ENCODE data around the gene SLC6A15.
A peak's percentile ranks its signal among the peaks of the same experiment; 100 is the strongest.

Gene SLC6A15

DNA sequence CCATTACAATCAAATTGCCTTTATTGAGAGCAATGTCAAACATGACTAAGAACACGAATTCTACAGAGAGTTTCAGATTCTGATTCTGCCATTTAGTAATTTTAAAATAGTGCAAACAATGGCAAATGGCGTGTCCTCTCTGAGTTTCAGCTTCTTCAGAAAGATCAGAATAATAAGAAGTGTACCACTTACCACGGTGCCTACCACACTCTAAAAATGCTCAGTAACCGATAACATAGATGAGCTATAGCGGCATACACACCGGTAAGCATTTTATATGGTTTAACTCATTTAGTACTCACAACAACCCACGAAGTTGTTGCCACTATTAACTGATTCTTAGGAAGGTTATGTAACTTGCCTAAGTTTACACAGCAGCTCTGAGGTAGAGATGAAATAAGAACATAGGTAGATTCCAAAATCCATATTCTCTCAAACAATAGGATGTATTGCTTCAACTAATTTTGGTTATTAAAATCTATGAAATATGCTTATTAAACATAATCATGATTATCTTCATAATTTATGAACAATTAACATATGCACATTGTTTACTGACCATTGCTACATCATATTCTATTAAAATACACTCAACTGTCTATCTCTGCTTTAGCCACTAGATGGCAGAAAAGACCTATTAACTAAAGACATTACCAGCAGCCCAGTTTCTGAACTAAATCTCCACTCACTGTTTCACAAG, 38.3 kb downstream of the SLC6A15 start:
- in situ Hi-C loops (cut with HindIII; ENCODE audit: low pct_ligation_motif_present, low sequenced_read_pairs), result no loop called here
- H3K27me3 ChIP-seq (replicated peaks), result no peaks in the 10 kb centered on the region
- TF ChIP-seq, protein P1, sequence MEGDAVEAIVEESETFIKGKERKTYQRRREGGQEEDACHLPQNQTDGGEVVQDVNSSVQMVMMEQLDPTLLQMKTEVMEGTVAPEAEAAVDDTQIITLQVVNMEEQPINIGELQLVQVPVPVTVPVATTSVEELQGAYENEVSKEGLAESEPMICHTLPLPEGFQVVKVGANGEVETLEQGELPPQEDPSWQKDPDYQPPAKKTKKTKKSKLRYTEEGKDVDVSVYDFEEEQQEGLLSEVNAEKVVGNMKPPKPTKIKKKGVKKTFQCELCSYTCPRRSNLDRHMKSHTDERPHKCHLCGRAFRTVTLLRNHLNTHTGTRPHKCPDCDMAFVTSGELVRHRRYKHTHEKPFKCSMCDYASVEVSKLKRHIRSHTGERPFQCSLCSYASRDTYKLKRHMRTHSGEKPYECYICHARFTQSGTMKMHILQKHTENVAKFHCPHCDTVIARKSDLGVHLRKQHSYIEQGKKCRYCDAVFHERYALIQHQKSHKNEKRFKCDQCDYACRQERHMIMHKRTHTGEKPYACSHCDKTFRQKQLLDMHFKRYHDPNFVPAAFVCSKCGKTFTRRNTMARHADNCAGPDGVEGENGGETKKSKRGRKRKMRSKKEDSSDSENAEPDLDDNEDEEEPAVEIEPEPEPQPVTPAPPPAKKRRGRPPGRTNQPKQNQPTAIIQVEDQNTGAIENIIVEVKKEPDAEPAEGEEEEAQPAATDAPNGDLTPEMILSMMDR (IDR thresholded peaks at IDR 0.05; ENCODE audit: low read depth, low read length, missing control alignments), result peak; percentile 42
- H3K36me3 ChIP-seq (replicated peaks), result no peaks in the 10 kb centered on the region
- H3K4me3 ChIP-seq (ENCODE audit: low read depth, low read length), result no peak overlapping the region
- no peak overlapping the region for H3K27ac ChIP-seq
- DNase-seq, result peak; percentile 16

DNA sequence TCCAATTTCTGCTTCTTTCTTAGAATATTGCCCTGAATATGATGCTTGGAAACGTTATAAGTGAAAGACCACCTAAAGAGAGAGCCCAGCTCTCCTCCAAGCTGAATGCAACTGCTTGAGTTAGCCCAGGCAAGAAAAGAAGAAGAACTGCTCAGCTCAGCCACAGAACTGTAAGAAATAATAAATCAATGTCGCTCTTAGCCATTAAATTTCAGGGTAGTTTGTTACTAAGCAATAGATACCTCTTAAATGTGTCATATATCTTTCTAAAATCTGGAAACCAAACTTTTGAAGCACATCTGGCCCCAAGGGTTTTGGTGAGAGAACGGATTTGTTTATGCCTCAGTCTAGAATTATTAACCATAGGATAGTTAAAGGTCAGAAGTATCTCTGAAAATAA, 50.4 kb downstream of the SLC6A15 start:
- TF ChIP-seq, protein P1 (IDR thresholded peaks at IDR 0.05; ENCODE audit: low read depth, low read length, missing control alignments), result no peak
- Histone ChIP-seq H3K4me3 (ENCODE audit: low read depth, low read length) (no peak overlapping the region), H3K27me3 (replicated peaks) (no peaks in the 10 kb centered on the region), H3K27ac (no peak overlapping the region), H3K36me3 (replicated peaks) (no peaks in the 10 kb centered on the region)
- in situ Hi-C loops (cut with HindIII; ENCODE audit: low pct_ligation_motif_present, low sequenced_read_pairs), result no loop called here
- no peak for DNase-seq

DNA sequence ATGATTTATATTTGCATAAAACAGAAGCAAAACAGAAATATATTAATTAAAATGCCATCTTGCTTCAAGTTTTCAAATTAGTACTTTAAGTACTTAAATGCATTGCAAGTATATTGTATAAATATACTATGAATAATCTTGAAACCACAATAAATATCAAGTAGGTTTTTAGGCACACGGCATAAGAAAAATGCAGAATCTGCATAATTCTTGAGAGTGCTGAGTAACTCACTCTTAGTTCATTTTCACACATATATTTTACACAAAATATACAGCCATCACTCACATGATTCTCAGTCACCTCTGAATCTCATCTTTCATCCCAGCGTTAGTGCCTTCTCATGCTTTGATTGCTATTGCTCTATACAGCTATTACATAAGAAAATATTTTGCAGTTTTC, 51.9 kb downstream of the SLC6A15 start:
- TF ChIP-seq, protein P1 (IDR thresholded peaks at IDR 0.05; ENCODE audit: low read depth, low read length, missing control alignments), result no peak
- in situ Hi-C loops (cut with HindIII; ENCODE audit: low pct_ligation_motif_present, low sequenced_read_pairs), result no loop called here
- Histone ChIP-seq H3K4me3 (ENCODE audit: low read depth, low read length) (no peak overlapping the region), H3K36me3 (replicated peaks) (no peaks in the 10 kb centered on the region), H3K27ac (no peak overlapping the region), H3K27me3 (replicated peaks) (no peaks in the 10 kb centered on the region)
- no peak for DNase-seq

GRCh38 chr12:84858796-84859195, 53.8 kb downstream of the SLC6A15 start:
- in situ Hi-C loops (cut with HindIII; ENCODE audit: low pct_ligation_motif_present, low sequenced_read_pairs), result no loop called here
- Histone ChIP-seq H3K4me3 (ENCODE audit: low read depth, low read length) (no peak overlapping the region), H3K27ac (no peak overlapping the region), H3K27me3 (replicated peaks) (no peaks in the 10 kb centered on the region), H3K36me3 (replicated peaks) (no peaks in the 10 kb centered on the region)
- TF ChIP-seq, protein P1 (IDR thresholded peaks at IDR 0.05; ENCODE audit: low read depth, low read length, missing control alignments), result no peak
- DNase-seq, result no peak

- TF ChIP-seq, protein P1 (IDR thresholded peaks at IDR 0.05; ENCODE audit: low read depth, low read length, missing control alignments), result no peak
- Histone ChIP-seq H3K27ac (no peak overlapping the region), H3K36me3 (replicated peaks) (no peaks in the 10 kb centered on the region), H3K4me3 (ENCODE audit: low read depth, low read length) (no peak overlapping the region), H3K27me3 (replicated peaks) (no peaks in the 10 kb centered on the region)
- no peak for DNase-seq
- in situ Hi-C loops (cut with HindIII; ENCODE audit: low pct_ligation_motif_present, low sequenced_read_pairs), result no loop called here
Measured at GRCh38 chr12:84857525-84858208, 54.9 kb downstream of the SLC6A15 start.

Measured in brain microvascular endothelial cell (primary cell).